ENCODE results near the gene JPH4.

Gene JPH4

DNA sequence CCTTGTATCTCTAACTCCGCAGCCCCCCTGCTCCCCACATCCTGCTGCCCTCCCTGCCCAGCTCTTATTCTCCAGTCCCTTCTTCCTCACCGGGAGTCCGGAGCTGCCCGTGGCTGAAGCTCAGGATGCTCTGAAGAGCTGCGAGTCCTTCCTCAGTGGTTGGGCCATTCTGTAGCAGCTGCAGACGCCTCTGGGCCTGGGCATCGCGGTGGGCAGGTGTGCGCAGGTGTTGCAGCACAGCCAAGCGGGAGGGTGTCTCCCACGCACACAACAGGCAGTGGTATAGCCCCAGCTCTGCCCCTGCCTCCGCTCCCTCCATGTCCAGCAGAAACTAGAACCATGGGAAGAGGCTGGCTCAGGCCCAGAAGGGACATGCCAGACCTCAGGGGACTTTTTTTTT is 47.2 kb downstream of the JPH4 start:
- DNase-seq (ENCODE audit: low read depth in 2 of 2, low spot score in 1 of 2), result no peak

GRCh38 chr14:23530375-23531055 is 48.1 kb downstream of the JPH4 start:
- no peak for DNase-seq (ENCODE audit: low read depth in 2 of 2, low spot score in 1 of 2)

DNA sequence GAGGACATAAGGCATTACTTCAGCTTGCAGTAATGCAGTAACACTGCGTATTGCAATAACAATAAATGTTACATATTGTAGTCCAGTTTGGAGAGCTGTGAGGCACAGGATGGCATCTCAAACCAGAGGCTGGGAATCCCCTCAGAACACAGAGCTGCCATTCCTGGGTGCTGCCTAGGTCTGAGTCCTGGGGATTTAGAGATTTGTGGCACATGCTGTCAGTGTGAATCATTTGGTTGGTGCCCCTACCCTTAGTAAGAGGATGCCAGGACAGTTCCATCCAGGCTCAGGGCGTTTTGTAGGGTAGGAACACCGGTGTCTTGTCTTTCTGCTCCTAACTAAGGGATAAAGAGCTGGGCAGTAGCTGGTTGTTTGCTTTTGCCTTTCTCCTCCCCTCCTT is 49.6 kb downstream of the JPH4 start:
- DNase-seq (ENCODE audit: low read depth in 2 of 2, low spot score in 1 of 2), result no peak

DNA sequence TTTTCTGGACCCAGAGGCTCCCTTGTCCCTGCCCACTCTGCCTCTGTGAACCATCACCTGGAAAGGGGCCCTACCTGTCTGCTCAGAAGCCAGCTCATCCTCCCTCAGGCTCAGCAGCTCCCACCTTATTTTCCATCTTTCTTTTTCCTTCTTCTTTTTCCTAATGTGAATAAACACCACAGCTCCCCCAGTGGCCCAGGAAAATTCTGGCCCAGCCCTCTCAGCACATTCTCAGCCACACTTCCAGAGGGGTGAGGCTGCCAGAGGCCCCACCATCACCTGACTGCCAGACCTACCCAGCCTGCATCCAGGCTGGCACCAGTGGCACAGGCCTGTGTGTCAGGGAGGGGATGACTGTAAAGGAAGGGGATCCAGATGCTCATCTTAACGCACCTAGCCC is 50.0 kb downstream of the JPH4 start:
- no peak for DNase-seq (ENCODE audit: low read depth in 2 of 2, low spot score in 1 of 2)

- DNase-seq (ENCODE audit: low read depth in 2 of 2, low spot score in 1 of 2), result no peak
Measured at GRCh38 chr14:23525611-23526010, 53.0 kb downstream of the JPH4 start.

DNA sequence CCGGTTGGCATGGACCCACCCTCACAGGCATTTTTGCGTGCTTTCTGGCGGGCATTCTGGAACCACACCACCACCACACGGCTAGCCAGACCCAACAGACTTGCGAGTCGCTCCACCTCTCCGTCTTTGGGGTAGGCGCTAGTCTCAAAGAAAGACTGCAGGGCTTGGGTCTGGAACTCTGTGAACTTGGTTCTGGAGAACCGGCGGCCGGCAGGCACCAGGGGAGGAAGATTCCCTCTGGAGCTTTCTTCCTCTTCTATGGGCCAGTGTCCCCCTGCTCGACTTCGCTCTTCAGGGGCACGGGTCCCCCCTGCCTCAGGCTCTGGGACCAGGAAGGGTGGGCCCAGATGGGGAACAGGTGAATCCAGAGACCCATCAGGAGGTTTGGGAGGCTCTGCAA is 53.6 kb downstream of the JPH4 start:
- no peak for DNase-seq (ENCODE audit: low read depth in 2 of 2, low spot score in 1 of 2)

GRCh38 chr14:23523229-23524016 is 55.2 kb downstream of the JPH4 start:
- DNase-seq (ENCODE audit: low read depth in 2 of 2, low spot score in 1 of 2), result no peak

- no peak for DNase-seq (ENCODE audit: low read depth in 2 of 2, low spot score in 1 of 2)
Measured at GRCh38 chr14:23522643-23523198, 55.9 kb downstream of the JPH4 start.

GRCh38 chr14:23521785-23522640 is 56.6 kb downstream of the JPH4 start:
- no peak for DNase-seq (ENCODE audit: low read depth in 2 of 2, low spot score in 1 of 2)

DNA sequence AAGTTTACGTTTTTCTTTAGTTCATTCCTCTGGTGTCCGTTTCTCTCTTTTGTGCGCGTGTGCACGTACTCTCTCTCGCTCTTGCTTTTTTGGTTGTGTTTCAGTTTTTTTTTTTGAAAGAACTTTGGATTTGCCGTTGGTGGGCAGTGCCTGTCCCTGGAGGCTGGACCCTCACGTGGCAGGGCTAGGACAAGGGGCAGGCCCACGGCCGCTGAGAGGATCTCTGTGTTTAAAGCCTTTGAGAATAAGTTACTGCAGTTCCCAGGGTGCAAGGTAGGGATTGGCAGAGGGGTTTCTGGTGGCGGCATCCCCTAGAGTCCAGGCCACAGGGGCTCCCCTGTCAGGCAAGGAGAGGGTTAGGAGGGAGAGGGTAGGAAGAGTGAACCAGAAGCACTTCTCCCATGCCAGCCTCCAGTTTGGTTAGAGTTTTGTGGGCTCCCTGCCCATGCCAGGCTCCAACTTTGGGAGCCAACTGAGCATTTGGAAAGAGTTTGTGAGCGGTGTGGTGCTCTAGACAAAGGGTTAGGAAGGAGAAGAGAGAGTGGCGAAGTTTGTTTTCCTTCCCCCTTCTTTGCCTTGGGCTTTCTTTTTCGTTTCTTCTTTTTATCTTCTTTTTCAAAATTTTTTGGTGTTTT is 57.6 kb downstream of the JPH4 start:
- DNase-seq (ENCODE audit: low read depth in 2 of 2, low spot score in 1 of 2), result no peak

DNA sequence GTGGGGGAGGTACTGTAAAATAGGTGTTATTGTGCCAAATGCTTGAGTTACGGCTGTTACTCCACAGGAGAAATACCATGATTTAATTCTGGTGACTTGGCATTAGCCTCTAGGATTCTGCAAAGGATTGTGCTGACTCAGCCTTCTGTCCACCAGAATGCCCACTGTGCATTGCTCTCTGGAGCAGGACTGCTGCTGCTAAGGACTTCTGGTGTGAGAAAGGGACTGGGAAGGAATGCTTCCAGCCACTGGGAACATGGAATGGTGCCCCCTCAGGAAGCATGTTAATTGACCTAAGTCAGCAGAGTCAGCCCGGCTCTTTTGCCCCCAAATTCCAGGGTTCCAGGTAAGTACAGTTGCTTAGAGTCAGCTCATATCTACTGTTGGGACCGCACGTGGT is 59.9 kb downstream of the JPH4 start:
- no peak for DNase-seq (ENCODE audit: low read depth in 2 of 2, low spot score in 1 of 2)
